Measurements from ENCODE around the gene KIF2C. TPM values are rescaled to one million over a fixed set of nuclear protein-coding genes. Genes with fewer than 3 reads are reported as not detected.
A peak's percentile ranks its signal among the peaks of the same experiment; 100 is the strongest.

Gene KIF2C
- total RNA-seq, 1 donor from 2014 or later, result 1.6 TPM

GRCh38 chr1:44803062-44803311 is 63.4 kb downstream of the KIF2C start:
- H3K9me3 ChIP-seq (replicated peaks), result no peaks in the 10 kb centered on the region
- TF ChIP-seq CTCF (IDR thresholded peaks at IDR 0.05; ENCODE audit: borderline replicate concordance), result no peak
- H3K4me3 ChIP-seq, result peak overlapping the region; percentile 98
- no peaks in the 10 kb centered on the region for H3K27me3 ChIP-seq (ENCODE audit: low read depth)
- DNase-seq, result peak; percentile 13
- H3K4me1 ChIP-seq, result peaks cover 83% of the 10 kb centered on the region
- intact Hi-C loops (cut with micrococcal nuclease), result no loop called here
- peak overlapping the region; percentile 100 for H3K27ac ChIP-seq (replicated peaks)
- peaks cover 43% of the 10 kb centered on the region for H3K36me3 ChIP-seq

GRCh38 chr1:44803312-44804095 is 63.9 kb downstream of the KIF2C start:
- peaks cover 88% of the 10 kb centered on the region for H3K4me1 ChIP-seq
- H3K9me3 ChIP-seq (replicated peaks), result no peaks in the 10 kb centered on the region
- intact Hi-C loops (cut with micrococcal nuclease), result no loop called here
- H3K27ac ChIP-seq (replicated peaks), result peak overlapping the region; percentile 100
- DNase-seq, result peak; percentile 13
- no peaks in the 10 kb centered on the region for H3K27me3 ChIP-seq (ENCODE audit: low read depth)
- H3K36me3 ChIP-seq, result peaks cover 43% of the 10 kb centered on the region
- TF ChIP-seq CTCF (IDR thresholded peaks at IDR 0.05; ENCODE audit: borderline replicate concordance), result no peak
- H3K4me3 ChIP-seq, result peak overlapping the region; percentile 98

GRCh38 chr1:44805311-44806024 is 65.8 kb downstream of the KIF2C start:
- DNase-seq, result peak; percentile 13
- peak overlapping the region; percentile 100 for H3K27ac ChIP-seq (replicated peaks)
- H3K4me3 ChIP-seq, result peak overlapping the region; percentile 61
- peaks cover 99% of the 10 kb centered on the region for H3K4me1 ChIP-seq
- no peaks in the 10 kb centered on the region for H3K27me3 ChIP-seq (ENCODE audit: low read depth)
- H3K36me3 ChIP-seq, result peaks cover 43% of the 10 kb centered on the region
- intact Hi-C loops (cut with micrococcal nuclease), result no loop called here
- no peaks in the 10 kb centered on the region for H3K9me3 ChIP-seq (replicated peaks)
- TF ChIP-seq CTCF (IDR thresholded peaks at IDR 0.05; ENCODE audit: borderline replicate concordance), result no peak

- intact Hi-C loops (cut with micrococcal nuclease), result no loop called here
- peaks cover 100% of the 10 kb centered on the region for H3K4me1 ChIP-seq
- H3K36me3 ChIP-seq, result peaks cover 43% of the 10 kb centered on the region
Observed at GRCh38 chr1:44806025-44806703, 66.5 kb downstream of the KIF2C start.

More at GRCh38 chr1:44806025-44806703, 66.5 kb downstream of the KIF2C start:
- Histone ChIP-seq H3K9me3 (replicated peaks) (no peaks in the 10 kb centered on the region), H3K27ac (replicated peaks) (peak overlapping the region; percentile 100), H3K4me3 (peak overlapping the region; percentile 61), H3K27me3 (ENCODE audit: low read depth) (no peaks in the 10 kb centered on the region)
- no peak for TF ChIP-seq CTCF (IDR thresholded peaks at IDR 0.05; ENCODE audit: borderline replicate concordance)
- peak; percentile 26 for DNase-seq

All from left ventricle myocardium inferior (tissue), 1 donor.